Right atrium auricular region (tissue), 2 donors: ENCODE results near the gene RHEX. TPM values are rescaled to one million over a fixed set of nuclear protein-coding genes. Genes with fewer than 3 reads are reported as not detected.

ENCODE experiments used
- DNase-seq: peaks from one replicate; pipeline ENCODE4 v3.0.0-alpha.2; 2019; ENCODE audit warnings: low spot score
- H3K27ac ChIP-seq, 2 donors: fragments of 200-600 bp; sonication (generic); 1 replicate in 1 of 2; 2 replicates in 1 of 2; pipeline ENCODE4 v1.5.1; 2016 to 2019
- H3K27me3 ChIP-seq, 2 donors: fragments of 200-600 bp; sonication (generic); one replicate each; pipeline versions ENCODE4 v1.5.1 to v1.6.0; 2017 to 2019
- H3K36me3 ChIP-seq: fragments of 200-600 bp; sonication (generic); one replicate; pipeline ENCODE4 v1.5.1; 2016
- H3K4me1 ChIP-seq, 2 donors: fragments of 200-600 bp; sonication (generic); one replicate each; pipeline versions ENCODE4 v1.5.1 to v1.6.0; 2017 to 2019
- H3K4me3 ChIP-seq, 2 donors: fragments of 200-600 bp; sonication (generic); 1 replicate in 1 of 2; 2 replicates in 1 of 2; pipeline ENCODE4 v1.5.1; 2017 to 2019; ENCODE audit warnings: mild to moderate bottlenecking in 1 of 2, moderate library complexity in 1 of 2
- H3K9me3 ChIP-seq, 2 donors: fragments of 200-600 bp; sonication (generic); one replicate each; pipeline ENCODE4 v1.5.1; 2019
- CTCF ChIP-seq, 2 donors: fragments of 200-600 bp; sonication (generic); IDR thresholded peaks; one replicate each; pipeline ENCODE4 v1.5.1; 2019; ENCODE audit warnings: antibody characterized with exemption in 2 of 2
- total RNA-seq, 2 donors: library from RNA; depleted of rRNA; stranded (reverse); fragments of >200 nt; gene quantifications; one replicate each; pipeline ENCODE4 v1.1.0, GENCODE V29; 2016

The RHEX gene
- total RNA-seq, 2 donors from 2014 or later = not detected

- TF ChIP-seq CTCF (IDR thresholded peaks at IDR 0.05) = no peak
- Histone ChIP-seq H3K4me1 (no peaks in the 10 kb centered on the region), H3K9me3 (no peaks in the 10 kb centered on the region)
Measured at GRCh38 chr1:206015071-206015470, 37.9 kb upstream of the RHEX start.

GRCh38 chr1:206020393-206021007 lies 32.5 kb upstream of the RHEX start:
- Histone ChIP-seq H3K4me1 (no peaks in the 10 kb centered on the region), H3K27ac (no peak overlapping the region), H3K4me3 (no peak overlapping the region), H3K36me3 (no peaks in the 10 kb centered on the region), H3K9me3 (no peaks in the 10 kb centered on the region), H3K27me3 (no peaks in the 10 kb centered on the region)
- no peak for DNase-seq
- no peak for TF ChIP-seq CTCF (IDR thresholded peaks at IDR 0.05)

More at GRCh38 chr1:206015071-206015470, 37.9 kb upstream of the RHEX start:
- H3K4me3 ChIP-seq = no peak overlapping the region
- no peak for DNase-seq
- H3K27me3 ChIP-seq = no peaks in the 10 kb centered on the region
- H3K27ac ChIP-seq = no peak overlapping the region
- no peaks in the 10 kb centered on the region for H3K36me3 ChIP-seq

- Histone ChIP-seq H3K4me3 (no peak overlapping the region), H3K36me3 (no peaks in the 10 kb centered on the region), H3K4me1 (no peaks in the 10 kb centered on the region), H3K27ac (no peak overlapping the region), H3K27me3 (no peaks in the 10 kb centered on the region), H3K9me3 (no peaks in the 10 kb centered on the region)
- no peak for DNase-seq
- no peak for TF ChIP-seq CTCF (IDR thresholded peaks at IDR 0.05)
Measured at GRCh38 chr1:206021008-206021625, 31.9 kb upstream of the RHEX start.

GRCh38 chr1:206021626-206022365 lies 31.2 kb upstream of the RHEX start:
- no peak for DNase-seq
- Histone ChIP-seq H3K27ac (no peak overlapping the region), H3K4me3 (no peak overlapping the region), H3K9me3 (no peaks in the 10 kb centered on the region), H3K36me3 (no peaks in the 10 kb centered on the region), H3K4me1 (no peaks in the 10 kb centered on the region), H3K27me3 (no peaks in the 10 kb centered on the region)
- TF ChIP-seq CTCF (IDR thresholded peaks at IDR 0.05) = no peak

GRCh38 chr1:206022766-206023165 lies 30.2 kb upstream of the RHEX start:
- DNase-seq = no peak
- Histone ChIP-seq H3K4me1 (no peaks in the 10 kb centered on the region), H3K36me3 (no peaks in the 10 kb centered on the region), H3K4me3 (no peak overlapping the region), H3K27me3 (no peaks in the 10 kb centered on the region), H3K27ac (no peak overlapping the region), H3K9me3 (no peaks in the 10 kb centered on the region)
- TF ChIP-seq CTCF (IDR thresholded peaks at IDR 0.05) = no peak
